ENCODE measurements around the gene MAMDC2.

The MAMDC2 gene

GRCh38 chr9:70107558-70107957, 63.9 kb downstream of the MAMDC2 start:
- H2AFZ ChIP-seq (ENCODE audit: low read length), result no peak overlapping the region
- H3K4me2 ChIP-seq (ENCODE audit: low read depth, low read length), result no peak overlapping the region
- H3K27me3 ChIP-seq (replicated peaks; ENCODE audit: insufficient read depth, low read length), result no peaks in the 10 kb centered on the region
- H3K27ac ChIP-seq (ENCODE audit: low read length), result no peak overlapping the region
- peaks cover 29% of the 10 kb centered on the region for H3K4me1 ChIP-seq (ENCODE audit: low read length)
- no peaks in the 10 kb centered on the region for H3K9me3 ChIP-seq (replicated peaks; ENCODE audit: insufficient read depth, low read length)
- H3K9ac ChIP-seq (ENCODE audit: low read length), result no peak overlapping the region
- H4K20me1 ChIP-seq (ENCODE audit: insufficient read depth, low read length), result no peaks in the 10 kb centered on the region
- no peaks in the 10 kb centered on the region for H3K9me2 ChIP-seq (replicated peaks; ENCODE audit: insufficient read depth, low read length)
- H3K36me3 ChIP-seq (replicated peaks; ENCODE audit: insufficient read depth, low read length), result no peaks in the 10 kb centered on the region
- H3F3A ChIP-seq (ENCODE audit: insufficient read depth, low read length), result peaks cover 5% of the 10 kb centered on the region; the same call in 1 of the 2 replicates
- H3K4me3 ChIP-seq (ENCODE audit: low read length), result no peak overlapping the region
- TF ChIP-seq CTCF (IDR thresholded peaks at IDR 0.05; ENCODE audit: low read length), result no peak
- no peak for TF ChIP-seq EZH2 (optimal IDR thresholded peaks at IDR 0.05; ENCODE audit: low read depth, low read length)
- TF ChIP-seq EZH2phosphoT487 (IDR thresholded peaks at IDR 0.05; ENCODE audit: low read length), result no peak
- no peaks in the 10 kb centered on the region for H3K79me2 ChIP-seq (ENCODE audit: low read length)
- DNase-seq, result no peak

- Histone ChIP-seq H3K9me3 (replicated peaks; ENCODE audit: insufficient read depth, low read length) (no peaks in the 10 kb centered on the region), H2AFZ (ENCODE audit: low read length) (no peak overlapping the region), H3K9me2 (replicated peaks; ENCODE audit: insufficient read depth, low read length) (no peaks in the 10 kb centered on the region), H3F3A (ENCODE audit: insufficient read depth, low read length) (peaks cover 5% of the 10 kb centered on the region; the same call in 1 of the 2 replicates), H3K36me3 (replicated peaks; ENCODE audit: insufficient read depth, low read length) (no peaks in the 10 kb centered on the region), H3K9ac (ENCODE audit: low read length) (no peak overlapping the region), H3K27ac (ENCODE audit: low read length) (no peak overlapping the region), H3K4me2 (ENCODE audit: low read depth, low read length) (no peak overlapping the region), H4K20me1 (ENCODE audit: insufficient read depth, low read length) (no peaks in the 10 kb centered on the region), H3K27me3 (replicated peaks; ENCODE audit: insufficient read depth, low read length) (no peaks in the 10 kb centered on the region), H3K4me3 (ENCODE audit: low read length) (no peak overlapping the region), H3K79me2 (ENCODE audit: low read length) (no peaks in the 10 kb centered on the region), H3K4me1 (ENCODE audit: low read length) (peaks cover 29% of the 10 kb centered on the region)
- DNase-seq, result no peak
- no peak for TF ChIP-seq EZH2 (optimal IDR thresholded peaks at IDR 0.05; ENCODE audit: low read depth, low read length)
- TF ChIP-seq EZH2phosphoT487 (IDR thresholded peaks at IDR 0.05; ENCODE audit: low read length), result no peak
- no peak for TF ChIP-seq CTCF (IDR thresholded peaks at IDR 0.05; ENCODE audit: low read length)
Observed at GRCh38 chr9:70108181-70108580, 64.5 kb downstream of the MAMDC2 start.

GRCh38 chr9:70110194-70111041, 66.8 kb downstream of the MAMDC2 start:
- H3K36me3 ChIP-seq (replicated peaks; ENCODE audit: insufficient read depth, low read length), result no peaks in the 10 kb centered on the region
- 0 out of 2 replicates have a peak overlapping the region, but pooled peaks have one; percentile 11 for H2AFZ ChIP-seq (ENCODE audit: low read length)
- DNase-seq, result peak; percentile 65
- H3K4me3 ChIP-seq (ENCODE audit: low read length), result peak overlapping the region; percentile 1; the same call in 1 of the 2 replicates
- TF ChIP-seq CTCF (IDR thresholded peaks at IDR 0.05; ENCODE audit: low read length) (no peak), EZH2 (optimal IDR thresholded peaks at IDR 0.05; ENCODE audit: low read depth, low read length) (no peak), EZH2phosphoT487 (IDR thresholded peaks at IDR 0.05; ENCODE audit: low read length) (no peak)
- peak overlapping the region; percentile 52; the same call in 1 of the 2 replicates for H3K27ac ChIP-seq (ENCODE audit: low read length)
- H3K9me2 ChIP-seq (replicated peaks; ENCODE audit: insufficient read depth, low read length), result no peaks in the 10 kb centered on the region
- H3K9me3 ChIP-seq (replicated peaks; ENCODE audit: insufficient read depth, low read length), result no peaks in the 10 kb centered on the region
- no peaks in the 10 kb centered on the region for H3K79me2 ChIP-seq (ENCODE audit: low read length)
- H3K9ac ChIP-seq (ENCODE audit: low read length), result peak overlapping the region; percentile 22; the same call in 1 of the 2 replicates
- H3F3A ChIP-seq (ENCODE audit: insufficient read depth, low read length), result peaks cover 5% of the 10 kb centered on the region; the same call in 1 of the 2 replicates
- H3K4me1 ChIP-seq (ENCODE audit: low read length), result peaks cover 29% of the 10 kb centered on the region
- H3K27me3 ChIP-seq (replicated peaks; ENCODE audit: insufficient read depth, low read length), result no peaks in the 10 kb centered on the region
- peak overlapping the region; percentile 69 for H3K4me2 ChIP-seq (ENCODE audit: low read depth, low read length)
- H4K20me1 ChIP-seq (ENCODE audit: insufficient read depth, low read length), result no peaks in the 10 kb centered on the region
